ENCODE data around the gene CKS1B. TPM values are rescaled to one million over a fixed set of nuclear protein-coding genes. Genes with fewer than 3 reads are reported as not detected.
A peak's percentile ranks its signal among the peaks of the same experiment; 100 is the strongest.

CKS1B gene
- total and polyA plus RNA-seq, 9 of the 15 experiments (the other 6 are each of a cell fraction or from before 2014, with no cell fraction given) = 215 to 1,103 (median 460) TPM

GRCh38 chr1:154973344-154974101, 958 bp upstream of the CKS1B start (continued):
- TF ChIP-seq XRCC5 (IDR thresholded peaks at IDR 0.05; ENCODE audit: low read depth, low read length) = no peak
- peak; percentile 42 to 47; a peak in 3 of 4 replicates for TF ChIP-seq NRF1 (conservative IDR thresholded peaks at IDR 0.05 in 1 of 2, IDR thresholded peaks at IDR 0.05 in 1 of 2)
- peak; percentile 72 for TF ChIP-seq TAF1 (IDR thresholded peaks at IDR 0.05; ENCODE audit: control insufficient read depth, extremely low read depth, insufficient read depth, low read length, severe bottlenecking)
- TF ChIP-seq ZBTB17 (CRISPR knock-in tag; IDR thresholded peaks at IDR 0.05) = 0 out of 2 replicates have a peak, but pooled peaks have one; percentile 34
- no peak for TF ChIP-seq RFX7 (CRISPR knock-in tag; IDR thresholded peaks at IDR 0.05)
- TF ChIP-seq NCOA1 (IDR thresholded peaks at IDR 0.05; ENCODE audit: low read depth) = 0 out of 2 replicates have a peak, but pooled peaks have one; percentile 13
- 0 out of 4 replicates have a peak, but pooled peaks of 1 of the 2 experiments have one; percentile 29 for TF ChIP-seq BCLAF1 (IDR thresholded peaks at IDR 0.05; ENCODE audit: borderline replicate concordance in 1 of 2, control insufficient read depth in 1 of 2, low read depth in 2 of 2, low read length in 1 of 2)
- no peak for TF ChIP-seq NELFE (IDR thresholded peaks at IDR 0.05; ENCODE audit: insufficient read depth, insufficient read length)
- 0 out of 2 replicates have a peak, but pooled peaks have one; percentile 3 for TF ChIP-seq NFIX (CRISPR knock-in tag; IDR thresholded peaks at IDR 0.05; ENCODE audit: low read depth)
- peak; percentile 44; the same call in 1 of the 2 replicates for TF ChIP-seq SOX6 (IDR thresholded peaks at IDR 0.05)
- TF ChIP-seq ID3 (CRISPR knock-in tag; IDR thresholded peaks at IDR 0.05) = no peak
- no peak for TF ChIP-seq ID3 (tag; IDR thresholded peaks at IDR 0.05)
- TF ChIP-seq YY1 (IDR thresholded peaks at IDR 0.05; ENCODE audit: borderline replicate concordance in 1 of 3, control insufficient read depth in 1 of 3, extremely low read depth in 1 of 3, insufficient read depth in 3 of 3, insufficient read length in 1 of 3, insufficient replicate concordance in 2 of 3, low read depth in 1 of 3, low read length in 2 of 3) = no peak
- TF ChIP-seq HMGN3 (IDR thresholded peaks at IDR 0.05; ENCODE audit: borderline replicate concordance, extremely low read depth, insufficient read length, low read depth, low read length) = peak; percentile 34
- 0 out of 4 replicates have a peak, but pooled peaks of 1 of the 2 experiments have one; percentile 12 for TF ChIP-seq UBTF (IDR thresholded peaks at IDR 0.05; ENCODE audit: borderline replicate concordance in 1 of 2, low read depth in 2 of 2, low read length in 2 of 2)
- TF ChIP-seq HDGF (IDR thresholded peaks at IDR 0.05) = peak; percentile 48; the same call in 1 of the 2 replicates
- 0 out of 2 replicates have a peak, but pooled peaks have one; percentile 49 for TF ChIP-seq ZBTB2 (IDR thresholded peaks at IDR 0.05)
- TF ChIP-seq NEUROD1 (IDR thresholded peaks at IDR 0.05; ENCODE audit: borderline replicate concordance, low read depth, low read length, partially characterized antibody) = no peak
